GM12878 (cell line): ENCODE data around the gene CD14. TPM values are rescaled to one million over a fixed set of nuclear protein-coding genes. Genes with fewer than 3 reads are reported as not detected.
A peak's percentile ranks its signal among the peaks of the same experiment; 100 is the strongest.

Experiments used
- CBX5 ChIP-seq: sonication (generic); IDR thresholded peaks from 2 replicates; pipeline ENCODE4 v1.6.1; 2016; ENCODE audit warnings: low read depth, moderate library complexity, mild to moderate bottlenecking, inconsistent platforms
- CEBPB ChIP-seq, 2 experiments: fragments of 150-350 bp in 1 of 2; IDR thresholded peaks; 2 replicates each; pipeline ENCODE4 v1.6.1; 2012 to 2014; ENCODE audit warnings: low read depth in 2 of 2, low read length in 2 of 2, borderline replicate concordance in 1 of 2, inconsistent platforms in 1 of 2
- CEBPZ ChIP-seq: fragments of 150-350 bp; IDR thresholded peaks from 2 replicates; pipeline ENCODE4 v1.6.1; 2016; ENCODE audit warnings: low read depth, low read length
- CREB1 ChIP-seq: IDR thresholded peaks from 2 replicates; pipeline ENCODE4 v1.6.1; 2012; ENCODE audit warnings: low read depth, mild to moderate bottlenecking, inconsistent platforms
- EZH2 ChIP-seq: IDR thresholded peaks from 2 replicates; pipeline ENCODE4 v1.6.1; 2012; ENCODE audit warnings: low read depth, mild to moderate bottlenecking, control low read depth, inconsistent platforms, low read length, borderline replicate concordance; ENCODE audit not compliant: control insufficient read depth
- HCFC1 ChIP-seq: fragments of 150-350 bp; IDR thresholded peaks from 2 replicates; pipeline ENCODE4 v1.6.1; 2014; ENCODE audit warnings: low read length
- KLF5 ChIP-seq: fragments of 450-650 bp; IDR thresholded peaks from 2 replicates; pipeline ENCODE4 v1.6.1; 2014; ENCODE audit warnings: mild to moderate bottlenecking; ENCODE audit not compliant: partially characterized antibody
- MEF2A ChIP-seq: IDR thresholded peaks from 2 replicates; pipeline ENCODE4 v1.6.1; 2011; ENCODE audit warnings: low read depth, mild to moderate bottlenecking, low read length, moderate library complexity; ENCODE audit not compliant: insufficient read depth
- NFYB ChIP-seq: IDR thresholded peaks from 2 replicates; pipeline ENCODE4 v1.6.1; 2011; ENCODE audit warnings: low read depth, mild to moderate bottlenecking, low read length, improper control_type of control experiment, moderate library complexity; ENCODE audit not compliant: insufficient read depth
- RAD51 ChIP-seq: fragments of 450-650 bp; IDR thresholded peaks from 2 replicates; pipeline ENCODE4 v1.6.1; 2016; ENCODE audit warnings: moderate library complexity, mild to moderate bottlenecking, inconsistent platforms
- RCOR1 ChIP-seq: conservative IDR thresholded peaks from 2 replicates; pipeline ENCODE4 v1.6.1; 2012; ENCODE audit warnings: low read depth, low read length, improper control_type of control experiment
- RFX5 ChIP-seq: IDR thresholded peaks from 2 replicates; pipeline ENCODE4 v1.6.1; 2011; ENCODE audit warnings: low read depth, low read length, improper control_type of control experiment
- SMAD1 ChIP-seq: fragments of 450-650 bp; IDR thresholded peaks from 2 replicates; pipeline ENCODE4 v1.6.1; 2018; ENCODE audit warnings: mild to moderate bottlenecking, low read depth; ENCODE audit not compliant: partially characterized antibody
- SP1 ChIP-seq: IDR thresholded peaks from one replicate; pipeline ENCODE4 v1.6.1; 2011; ENCODE audit warnings: low read depth, low read length
- TCF12 ChIP-seq: IDR thresholded peaks from 2 replicates; pipeline ENCODE4 v1.6.1; 2011; ENCODE audit warnings: low read depth, mild to moderate bottlenecking, low read length
- ZBTB11 ChIP-seq: fragments of 450-650 bp; formaldehyde crosslinking; IDR thresholded peaks from 2 replicates; pipeline ENCODE4 v1.5.0; 2022; ENCODE audit warnings: mild to moderate bottlenecking, missing genetic modification characterization
- ZNF274 ChIP-seq: IDR thresholded peaks from one replicate; pipeline ENCODE4 v1.8.0; 2011; ENCODE audit not compliant: insufficient read length, insufficient read depth
- ZNF592 ChIP-seq: fragments of 450-650 bp; IDR thresholded peaks from 2 replicates; pipeline ENCODE4 v1.6.1; 2017; ENCODE audit warnings: mild to moderate bottlenecking, moderate library complexity
- polyA plus RNA-seq, 11 experiments: library from polyadenylated mRNA; depleted of rRNA in 4 of 11; unstranded in 6 of 11; stranded (reverse) in 5 of 11; fragments of >200 nt; fragmentation: Nextera tagmentation in 4 of 11; fragmentation: Illumina TruSeq in 1 of 11; extraction: Ambion mirVana in 4 of 11; extraction: Trizol in 1 of 11; gene quantifications; 1 replicate in 1 of 11; 2 replicates in 10 of 11; pipeline versions ENCODE4 v1.2.1 to v1.2.3, GENCODE V29; 2011 to 2016; ENCODE audit warnings: inconsistent platforms in 2 of 11, missing spikeins in 2 of 11, low read depth in 1 of 11
- total RNA-seq, 4 experiments: library from RNA; depleted of rRNA in 3 of 4; stranded (reverse); fragments of >200 nt in 3 of 4; fragmentation: Illumina TruSeq in 1 of 4; extraction: Trizol in 1 of 4; gene quantifications; 2 replicates each; pipeline versions ENCODE4 v1.2.1 to v1.2.3, GENCODE V29; 2013 to 2021

Gene CD14
- total and polyA plus RNA-seq, 10 of the 15 experiments (the other 5 are each of a cell fraction or from before 2014, with no cell fraction given): 0.09 to 0.72 (median 0.18) TPM; not detected in 5

- TF ChIP-seq CEBPZ: no peak
- TF ChIP-seq CREB1: peak; percentile 70
- no peak for TF ChIP-seq RCOR1
- peak; percentile 68 for TF ChIP-seq ZBTB11 (CRISPR knock-in tag)
- peak; percentile 29; the same call in 1 of the 2 replicates for TF ChIP-seq HCFC1
- no peak for TF ChIP-seq ZNF592
- TF ChIP-seq SP1: peak; percentile 45
- TF ChIP-seq RAD51: no peak
- no peak for TF ChIP-seq CBX5
- TF ChIP-seq NFYB: no peak
- TF ChIP-seq TCF12: peak; percentile 15; the same call in 1 of the 2 replicates
- no peak for TF ChIP-seq EZH2
- TF ChIP-seq SMAD1: peak; percentile 69
- 0 out of 2 replicates have a peak, but pooled peaks have one; percentile 8 for TF ChIP-seq RFX5
- no peak for TF ChIP-seq CEBPB (IDR thresholded peaks at IDR 0.05; ENCODE audit: borderline replicate concordance in 1 of 2, low read depth in 2 of 2, low read length in 2 of 2)
- TF ChIP-seq KLF5: peak; percentile 62
- TF ChIP-seq MEF2A: no peak
- no peak for TF ChIP-seq ZNF274
These were observed 31.6 kb upstream of the CD14 start, which contains the start of gene WDR55 (continued) for GRCh38 chr5:140664359-140665119.
